ENCODE measurements around the gene DUOXA2. TPM values are rescaled to one million over a fixed set of nuclear protein-coding genes. Genes with fewer than 3 reads are reported as not detected.
A peak's percentile ranks its signal among the peaks of the same experiment; 100 is the strongest.
"Not testable (repeated sequence)": the region's sequence is repeated elsewhere in the genome, so short reads cannot be mapped to it uniquely, and the experiment has no call there.

The DUOXA2 gene
- total and polyA plus RNA-seq, 12 donors, result not detected

GRCh38 chr15:45133561-45133920 lies 19.4 kb downstream of the DUOXA2 start:
- Histone ChIP-seq H3K36me3 (no peaks in the 10 kb centered on the region), H3K27ac (no peak overlapping the region), H3K27me3 (peaks cover 5 to 89% (median 64%) of the 10 kb centered on the region in 7 donors), H3K4me1 (peaks cover 0 to 23% (median 18%) of the 10 kb centered on the region in 9 donors), H3K4me3 (no peak overlapping the region), H3K9me3 (no peaks in the 10 kb centered on the region)
- intact Hi-C loops (cut with DNase I), result no loop called here
- ATAC-seq (no peak), DNase-seq (no peak)
- WGBS, 2 donors, result 72% methylated on average over 5 of the region's 5 CpGs
- TF ChIP-seq CTCF (IDR thresholded peaks at IDR 0.05), result no peak

DNA sequence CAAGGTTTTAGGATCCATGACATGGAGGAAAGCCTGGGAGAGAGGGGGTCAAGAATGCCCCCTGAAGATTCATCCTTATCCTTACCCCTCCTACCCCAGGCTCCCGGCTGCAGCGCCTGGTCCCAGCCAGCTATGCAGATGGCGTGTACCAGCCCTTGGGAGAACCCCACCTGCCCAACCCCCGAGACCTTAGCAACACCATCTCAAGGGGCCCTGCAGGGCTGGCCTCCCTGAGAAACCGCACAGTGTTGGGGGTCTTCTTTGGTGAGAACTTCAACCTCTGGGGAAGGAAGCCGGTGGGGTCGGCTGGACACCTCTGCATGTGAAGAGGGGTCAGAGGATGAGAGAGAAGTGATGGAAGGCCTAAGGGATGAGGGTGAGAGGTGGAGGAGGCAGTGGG lies 19.9 kb downstream of the DUOXA2 start:
- WGBS, 2 donors, result 88 to 90% methylated on average over 7 of the region's 7 CpGs
- H3K27me3 ChIP-seq, result peaks cover 5 to 84% (median 61%) of the 10 kb centered on the region in 7 donors
- no peak for DNase-seq

GRCh38 chr15:45134682-45135604 lies 20.8 kb downstream of the DUOXA2 start:
- H3K4me3 ChIP-seq, result peak overlapping the region in 4 of 10 donors; percentile 6 to 19 (median 8)
- peak in 7 of 8 donors; percentile 34 to 63 (median 48) for ATAC-seq

More for the DNA sequence above, 19.9 kb downstream of the DUOXA2 start:
- Histone ChIP-seq H3K36me3 (no peaks in the 10 kb centered on the region), H3K4me1 (peaks cover 0 to 22% (median 15%) of the 10 kb centered on the region in 9 donors), H3K4me3 (no peak overlapping the region), H3K9me3 (no peaks in the 10 kb centered on the region), H3K27ac (no peak overlapping the region)
- intact Hi-C loops (cut with DNase I), result no loop called here
- no peak for ATAC-seq
- no peak for TF ChIP-seq CTCF (IDR thresholded peaks at IDR 0.05)

DNA sequence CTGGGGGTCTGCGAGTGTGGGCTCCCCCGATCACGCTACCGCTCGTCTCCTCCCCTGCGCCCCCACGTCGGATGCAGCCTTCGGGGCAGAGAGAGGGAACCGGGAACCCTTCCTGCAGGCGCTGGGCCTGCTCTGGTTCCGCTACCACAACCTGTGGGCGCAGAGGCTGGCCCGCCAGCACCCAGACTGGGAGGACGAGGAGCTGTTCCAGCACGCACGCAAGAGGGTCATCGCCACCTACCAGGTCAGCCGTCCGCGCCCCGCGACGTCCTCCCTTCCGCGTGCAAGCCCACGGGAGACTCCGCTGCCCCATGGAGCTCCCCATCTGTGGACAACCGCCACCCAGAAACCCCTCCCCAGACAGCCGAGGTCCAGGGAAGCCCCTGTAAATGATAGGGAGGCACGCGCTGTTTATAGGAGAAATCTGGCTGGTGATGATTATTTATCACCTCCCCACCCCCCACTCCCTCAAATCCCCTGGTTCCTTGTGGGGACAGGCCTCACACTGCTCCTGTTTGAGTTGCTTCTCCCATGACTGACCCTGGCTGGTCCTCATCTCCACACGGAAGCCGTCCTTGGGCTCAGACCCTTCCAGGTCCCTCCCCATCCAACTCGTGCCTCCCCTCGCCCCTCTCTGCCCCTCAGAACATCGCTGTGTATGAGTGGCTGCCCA lies 21.7 kb downstream of the DUOXA2 start:
- ATAC-seq, result peak in 1 of 8 donors; percentile 12
- H3K36me3 ChIP-seq; DNase-seq; H3K4me3 ChIP-seq; H3K27ac ChIP-seq; intact Hi-C loops (cut with DNase I); H3K4me1 ChIP-seq; H3K9me3 ChIP-seq: not testable (repeated sequence)
- H3K27me3 ChIP-seq, result peaks cover 0 to 66% (median 45%) of the 10 kb centered on the region in 7 donors
- WGBS, 2 donors, result 17 to 18% methylated on average over 9 of the region's 37 CpGs

More at GRCh38 chr15:45134682-45135604, 20.8 kb downstream of the DUOXA2 start:
- peak in 5 of 9 donors; percentile 17 to 43 (median 27) for TF ChIP-seq CTCF (IDR thresholded peaks at IDR 0.05)
- H3K9me3 ChIP-seq, result no peaks in the 10 kb centered on the region
- no peak overlapping the region for H3K27ac ChIP-seq
- 7% methylated on average over 52 to 56 of the region's 57 CpGs for WGBS, 2 donors
- peaks cover 0 to 13% (median 8%) of the 10 kb centered on the region in 9 donors for H3K4me1 ChIP-seq
- H3K36me3 ChIP-seq, result no peaks in the 10 kb centered on the region
- DNase-seq, result peak in 1 of 2 donors; percentile 35
- intact Hi-C loops (cut with DNase I), result no loop called here
- H3K27me3 ChIP-seq, result peaks cover under 1 to 75% (median 54%) of the 10 kb centered on the region in 7 donors

Measured in heart right ventricle (tissue), 16 donors.